A549 treated with RU486 at 1 μM for 4 hours (cell line): Measurements from ENCODE around the gene KIAA1217. TPM values are rescaled to one million over a fixed set of nuclear protein-coding genes. Genes with fewer than 3 reads are reported as not detected.

Source experiments
- total RNA-seq: library from RNA; stranded (reverse); fragments of 200-300 nt; extraction: Qiagen RNA extraction; gene quantifications from 5 replicates; pipeline ENCODE4 v1.2.3, GENCODE V29; 2022; ENCODE audit warnings: low read depth

The KIAA1217 gene, protein sequence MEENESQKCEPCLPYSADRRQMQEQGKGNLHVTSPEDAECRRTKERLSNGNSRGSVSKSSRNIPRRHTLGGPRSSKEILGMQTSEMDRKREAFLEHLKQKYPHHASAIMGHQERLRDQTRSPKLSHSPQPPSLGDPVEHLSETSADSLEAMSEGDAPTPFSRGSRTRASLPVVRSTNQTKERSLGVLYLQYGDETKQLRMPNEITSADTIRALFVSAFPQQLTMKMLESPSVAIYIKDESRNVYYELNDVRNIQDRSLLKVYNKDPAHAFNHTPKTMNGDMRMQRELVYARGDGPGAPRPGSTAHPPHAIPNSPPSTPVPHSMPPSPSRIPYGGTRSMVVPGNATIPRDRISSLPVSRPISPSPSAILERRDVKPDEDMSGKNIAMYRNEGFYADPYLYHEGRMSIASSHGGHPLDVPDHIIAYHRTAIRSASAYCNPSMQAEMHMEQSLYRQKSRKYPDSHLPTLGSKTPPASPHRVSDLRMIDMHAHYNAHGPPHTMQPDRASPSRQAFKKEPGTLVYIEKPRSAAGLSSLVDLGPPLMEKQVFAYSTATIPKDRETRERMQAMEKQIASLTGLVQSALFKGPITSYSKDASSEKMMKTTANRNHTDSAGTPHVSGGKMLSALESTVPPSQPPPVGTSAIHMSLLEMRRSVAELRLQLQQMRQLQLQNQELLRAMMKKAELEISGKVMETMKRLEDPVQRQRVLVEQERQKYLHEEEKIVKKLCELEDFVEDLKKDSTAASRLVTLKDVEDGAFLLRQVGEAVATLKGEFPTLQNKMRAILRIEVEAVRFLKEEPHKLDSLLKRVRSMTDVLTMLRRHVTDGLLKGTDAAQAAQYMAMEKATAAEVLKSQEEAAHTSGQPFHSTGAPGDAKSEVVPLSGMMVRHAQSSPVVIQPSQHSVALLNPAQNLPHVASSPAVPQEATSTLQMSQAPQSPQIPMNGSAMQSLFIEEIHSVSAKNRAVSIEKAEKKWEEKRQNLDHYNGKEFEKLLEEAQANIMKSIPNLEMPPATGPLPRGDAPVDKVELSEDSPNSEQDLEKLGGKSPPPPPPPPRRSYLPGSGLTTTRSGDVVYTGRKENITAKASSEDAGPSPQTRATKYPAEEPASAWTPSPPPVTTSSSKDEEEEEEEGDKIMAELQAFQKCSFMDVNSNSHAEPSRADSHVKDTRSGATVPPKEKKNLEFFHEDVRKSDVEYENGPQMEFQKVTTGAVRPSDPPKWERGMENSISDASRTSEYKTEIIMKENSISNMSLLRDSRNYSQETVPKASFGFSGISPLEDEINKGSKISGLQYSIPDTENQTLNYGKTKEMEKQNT (N-terminal part only)
- total RNA-seq: 2.3 to 2.8 TPM (median 2.6 TPM) in 5 replicates

DNA sequence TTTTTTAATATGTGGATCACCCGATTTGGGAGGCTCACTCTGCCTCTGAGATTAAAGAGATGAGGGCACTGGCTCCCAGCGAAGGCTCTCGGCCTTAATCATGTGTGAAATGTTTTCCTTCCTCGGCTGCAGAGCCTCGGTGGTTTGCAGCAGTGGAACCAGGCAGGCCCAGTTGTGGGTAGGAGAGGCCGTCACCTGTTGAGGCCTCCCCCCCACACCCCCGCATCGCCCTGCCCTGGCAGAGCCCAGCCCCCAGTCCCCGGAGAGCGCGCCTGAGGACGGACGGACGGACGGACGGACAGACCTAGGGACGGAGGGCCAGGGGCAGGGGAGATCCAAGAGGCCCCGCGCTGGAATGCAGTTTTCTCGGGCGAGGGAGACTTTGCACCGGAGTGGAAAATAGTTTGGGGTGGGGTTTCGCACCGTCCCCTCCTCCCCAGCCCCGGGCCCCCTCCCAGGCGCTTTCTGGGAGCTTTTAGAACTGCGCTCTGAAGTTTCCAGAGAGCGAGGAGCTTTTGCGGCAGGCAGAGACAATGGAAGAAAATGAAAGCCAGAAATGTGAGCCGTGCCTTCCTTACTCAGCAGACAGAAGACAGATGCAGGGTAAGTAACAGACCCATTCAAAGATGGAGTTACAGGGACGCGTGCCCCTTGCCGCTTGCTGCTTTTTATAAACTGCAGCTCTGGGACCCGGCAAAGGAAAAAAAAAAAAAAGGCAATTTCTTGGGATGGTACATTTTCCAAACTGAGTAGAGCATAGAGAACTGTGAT lies at the start of gene KIAA1217:
TSS of gene KIAA1217 (plus strand) at position 478 of the 771 bp plus-strand sequence. CDS start at position 534, 56 bp downstream.

